Subcutaneous adipose tissue (tissue), 4 donors: ENCODE data around the gene ERC2. TPM values are rescaled to one million over a fixed set of nuclear protein-coding genes. Genes with fewer than 3 reads are reported as not detected.

Experiments
- total RNA-seq, 4 donors: library from RNA; depleted of rRNA; stranded (reverse); fragments of >200 nt; gene quantifications; one replicate each; pipeline ENCODE4 v1.1.0, GENCODE V29; 2016
- TF ChIP-seq, protein P1 (sequence below): fragments of 450-650 bp; IDR thresholded peaks from one replicate; pipeline ENCODE4 v1.5.1; 2016; ENCODE audit warnings: low read depth, mild to moderate bottlenecking, control low read depth, antibody characterized with exemption, moderate library complexity

The ERC2 gene
- total RNA-seq, 4 donors from 2014 or later: 1.1 TPM; not detected in 3

DNA sequence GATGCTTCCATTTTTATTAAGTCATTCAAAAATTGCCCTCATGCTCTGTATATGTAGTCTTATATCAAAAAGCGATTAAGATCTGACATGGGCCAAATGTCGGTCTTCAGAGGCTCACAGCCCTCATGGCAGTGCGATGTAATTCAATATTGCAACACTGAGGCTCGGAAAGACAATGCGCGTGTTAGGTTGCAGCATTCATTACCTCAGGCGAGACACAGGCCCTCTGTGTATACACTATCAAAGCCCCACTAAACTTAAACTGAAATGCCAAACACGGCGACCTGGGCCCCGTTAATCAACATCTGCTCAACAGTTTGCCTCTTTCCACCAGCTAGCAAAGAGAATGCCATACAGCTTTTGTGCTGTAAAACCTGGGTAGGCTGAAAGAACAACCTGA, 413.4 kb downstream of the ERC2 start:
- TF ChIP-seq, protein P1, sequence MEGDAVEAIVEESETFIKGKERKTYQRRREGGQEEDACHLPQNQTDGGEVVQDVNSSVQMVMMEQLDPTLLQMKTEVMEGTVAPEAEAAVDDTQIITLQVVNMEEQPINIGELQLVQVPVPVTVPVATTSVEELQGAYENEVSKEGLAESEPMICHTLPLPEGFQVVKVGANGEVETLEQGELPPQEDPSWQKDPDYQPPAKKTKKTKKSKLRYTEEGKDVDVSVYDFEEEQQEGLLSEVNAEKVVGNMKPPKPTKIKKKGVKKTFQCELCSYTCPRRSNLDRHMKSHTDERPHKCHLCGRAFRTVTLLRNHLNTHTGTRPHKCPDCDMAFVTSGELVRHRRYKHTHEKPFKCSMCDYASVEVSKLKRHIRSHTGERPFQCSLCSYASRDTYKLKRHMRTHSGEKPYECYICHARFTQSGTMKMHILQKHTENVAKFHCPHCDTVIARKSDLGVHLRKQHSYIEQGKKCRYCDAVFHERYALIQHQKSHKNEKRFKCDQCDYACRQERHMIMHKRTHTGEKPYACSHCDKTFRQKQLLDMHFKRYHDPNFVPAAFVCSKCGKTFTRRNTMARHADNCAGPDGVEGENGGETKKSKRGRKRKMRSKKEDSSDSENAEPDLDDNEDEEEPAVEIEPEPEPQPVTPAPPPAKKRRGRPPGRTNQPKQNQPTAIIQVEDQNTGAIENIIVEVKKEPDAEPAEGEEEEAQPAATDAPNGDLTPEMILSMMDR: no peak

DNA sequence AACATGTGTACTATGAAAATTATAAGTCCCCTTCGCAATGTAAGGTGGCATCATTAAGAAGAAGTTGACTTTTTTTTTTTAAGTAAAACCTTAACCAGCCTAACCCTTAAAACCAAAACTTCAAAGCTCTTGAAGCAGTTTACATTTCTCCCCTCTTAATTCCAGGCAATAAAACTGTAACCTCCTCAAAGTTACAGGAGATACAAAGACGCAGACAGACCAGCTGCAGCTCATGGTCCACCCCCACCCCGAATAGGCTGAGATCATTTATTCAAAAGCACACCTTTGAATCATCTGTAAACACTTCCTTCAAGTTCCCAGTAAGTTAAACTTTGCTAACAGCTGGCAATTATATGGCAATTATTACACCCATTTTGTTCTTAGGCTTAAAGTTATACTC, 414.5 kb downstream of the ERC2 start:
- TF ChIP-seq, protein P1: no peak

DNA sequence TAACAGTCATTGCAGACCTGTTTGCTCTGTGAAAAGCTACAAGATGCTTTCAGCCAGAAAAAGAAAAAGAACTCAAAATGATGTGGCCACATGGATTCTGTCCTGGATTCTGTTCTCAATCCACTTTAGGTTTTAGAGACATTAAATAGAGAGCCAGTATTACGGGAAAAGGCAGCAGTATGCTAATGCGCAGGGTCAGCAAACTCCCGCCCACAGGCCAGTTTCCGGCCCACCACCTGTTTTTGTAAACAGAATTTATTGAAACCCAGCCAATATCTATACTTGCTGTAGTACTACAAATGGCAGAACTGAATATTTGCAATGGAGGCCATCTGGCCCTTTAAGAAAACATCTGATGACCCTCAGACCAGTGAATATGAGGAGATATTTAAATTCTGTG, 416.1 kb downstream of the ERC2 start:
- TF ChIP-seq, protein P1: no peak

DNA sequence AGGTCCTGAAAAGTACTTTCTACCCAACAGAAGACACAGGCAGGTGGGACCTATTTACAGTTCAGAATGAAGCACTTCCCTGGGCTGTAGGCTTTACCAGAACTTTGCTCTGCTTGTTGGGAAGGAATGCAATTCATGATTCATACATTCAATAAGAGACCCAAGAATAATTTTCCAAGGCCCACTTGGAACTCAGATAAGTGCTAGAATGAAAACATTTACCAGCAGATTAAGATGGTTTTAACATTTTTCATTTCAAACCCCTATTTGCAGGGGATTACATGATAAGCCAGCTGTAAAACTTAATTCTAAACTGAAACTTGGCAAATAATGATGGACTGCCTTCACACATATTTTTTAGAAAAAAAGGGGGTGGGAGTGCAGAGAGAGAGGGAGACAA, 417.2 kb downstream of the ERC2 start:
- TF ChIP-seq, protein P1: no peak

DNA sequence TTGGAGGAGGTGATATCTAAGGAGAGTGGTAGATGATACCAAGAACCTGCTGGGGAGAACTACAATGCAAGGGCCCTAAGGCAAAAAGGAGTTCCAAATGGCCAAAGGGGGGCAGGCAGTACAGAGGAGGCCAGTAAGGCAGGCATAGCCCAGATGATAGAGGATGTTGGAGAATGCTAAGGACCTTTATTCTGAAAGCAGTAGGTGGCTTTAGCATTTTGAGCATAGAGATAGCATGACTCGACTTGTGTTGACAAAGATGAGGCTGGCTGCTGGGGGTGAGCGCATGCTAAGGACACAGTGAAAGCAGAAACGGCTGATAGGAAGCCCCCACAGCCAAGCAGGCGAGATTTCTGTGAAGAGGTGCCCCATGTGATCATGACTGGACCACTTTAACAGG, 419.3 kb downstream of the ERC2 start:
- TF ChIP-seq, protein P1: no peak

DNA sequence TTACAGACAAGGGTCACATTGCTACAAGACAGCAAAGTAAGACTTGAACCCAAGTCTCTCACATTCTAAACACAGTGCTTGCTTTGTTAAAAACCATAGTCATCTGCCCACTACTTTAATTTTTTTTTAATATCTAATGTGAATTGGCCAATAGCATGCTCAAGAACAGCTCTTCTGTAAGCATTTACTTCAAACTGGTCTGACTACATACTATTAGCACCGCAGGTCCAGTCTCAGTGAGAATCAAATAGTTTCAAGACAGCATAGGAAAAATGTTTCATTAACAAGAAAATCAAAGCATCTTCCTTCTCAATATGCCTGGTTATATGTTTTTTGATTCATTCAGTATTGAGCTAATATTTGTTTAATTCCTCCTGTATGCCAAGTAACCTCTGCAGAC, 419.9 kb downstream of the ERC2 start:
- TF ChIP-seq, protein P1: no peak

DNA sequence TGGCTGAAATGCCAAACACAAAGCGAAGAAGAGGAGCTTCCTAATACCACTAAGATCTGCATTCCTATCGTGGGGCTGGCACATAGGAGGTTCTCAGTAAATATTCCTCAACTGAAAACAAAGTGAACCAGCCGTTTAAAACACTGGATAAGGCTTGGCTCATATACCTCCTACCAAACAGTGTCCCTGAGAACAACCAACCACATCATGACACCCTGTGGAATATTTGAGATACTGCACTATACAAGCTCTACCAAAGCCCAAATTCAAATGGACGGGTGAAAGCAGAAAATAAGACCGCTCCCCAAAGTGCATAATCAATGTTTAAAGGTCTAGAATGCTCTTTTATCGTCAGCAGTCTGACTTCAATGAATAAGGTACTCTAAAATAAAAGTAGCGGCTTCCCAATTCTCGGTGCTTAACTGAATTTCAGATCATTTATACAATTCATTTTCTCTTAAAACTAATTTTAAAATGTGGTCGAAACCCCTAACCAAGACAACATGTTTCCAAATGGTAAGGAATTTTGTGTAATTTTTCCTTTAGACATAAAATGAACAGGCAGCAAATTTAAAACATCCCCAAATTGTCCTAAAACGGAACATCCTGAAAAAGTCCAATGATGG, 425.8 kb downstream of the ERC2 start:
- TF ChIP-seq, protein P1: no peak
